GM13976 (cell line): ENCODE measurements around the gene CORO6.

ENCODE experiments used
- DNase-seq: peaks from one replicate; pipeline ENCODE4 v3.0.0; 2012; ENCODE audit warnings: low spot score
- in situ Hi-C: fragments of 300-500 bp; cut with MboI; formaldehyde crosslinking; loops from one replicate; pipeline ENCODE4 v1.12.0; 2022; ENCODE audit warnings: low sequenced_read_pairs, mixed read lengths, inconsistent platforms; ENCODE audit not compliant: unreplicated experiment
- TF ChIP-seq, protein P1 (sequence below): IDR thresholded peaks from 2 replicates; pipeline ENCODE4 v1.5.1; 2012; ENCODE audit warnings: borderline replicate concordance, mild to moderate bottlenecking; ENCODE audit not compliant: insufficient read depth; ENCODE audit errors: extremely low read depth, missing control alignments, control extremely low read depth

CORO6 gene

DNA sequence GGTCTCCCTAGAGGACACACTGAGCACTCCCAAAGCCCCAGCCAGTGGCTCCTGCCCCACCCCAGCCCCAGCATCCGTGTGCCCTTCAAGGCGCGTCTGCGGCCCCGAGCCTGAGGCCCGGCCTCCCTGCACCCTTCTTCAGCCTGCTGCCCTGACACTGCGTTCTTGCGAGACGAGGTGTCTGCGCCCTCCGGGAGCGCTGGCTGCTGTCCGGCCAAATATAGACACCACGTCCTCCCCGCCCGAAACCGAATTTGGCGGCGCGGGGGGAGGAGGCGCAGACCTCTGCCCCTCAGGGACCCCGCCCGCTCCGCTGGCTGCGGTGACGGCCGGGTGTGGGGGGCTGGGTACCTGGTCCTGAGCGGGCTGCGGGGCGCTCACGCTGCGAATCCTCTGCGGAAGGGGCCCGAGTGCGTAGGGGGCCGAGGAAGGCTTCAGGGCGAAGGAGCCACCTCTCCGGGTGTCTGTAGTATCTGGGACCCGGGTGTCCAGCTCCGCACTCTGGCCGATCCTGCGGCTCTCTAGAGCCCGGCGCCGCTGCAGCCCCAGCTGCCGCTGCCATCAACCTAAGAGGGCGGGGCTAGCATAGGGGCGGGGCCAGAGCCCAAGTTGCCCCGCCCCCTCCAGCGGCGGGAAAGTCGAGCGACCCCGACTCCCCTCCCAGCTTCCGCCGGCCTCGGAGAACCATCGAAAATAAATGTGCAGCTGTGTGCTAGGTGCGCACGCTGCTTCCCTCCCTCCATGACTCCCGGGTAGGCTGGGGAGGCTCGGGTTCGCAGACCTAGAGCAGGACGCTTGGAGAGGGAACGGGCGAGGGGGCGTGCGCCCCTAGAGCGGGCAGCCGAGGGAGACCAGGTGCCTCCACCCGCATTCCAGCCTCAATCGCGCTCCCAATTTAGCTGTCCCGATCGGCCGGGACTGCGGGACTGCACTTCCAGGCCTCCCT lies at the start of gene CORO6:
Gene CORO6, minus strand, starts transcription at position 576 of the 946 bp plus-strand sequence. CDS start 1,491 bp downstream, outside the sequence.
- TF ChIP-seq, protein P1, sequence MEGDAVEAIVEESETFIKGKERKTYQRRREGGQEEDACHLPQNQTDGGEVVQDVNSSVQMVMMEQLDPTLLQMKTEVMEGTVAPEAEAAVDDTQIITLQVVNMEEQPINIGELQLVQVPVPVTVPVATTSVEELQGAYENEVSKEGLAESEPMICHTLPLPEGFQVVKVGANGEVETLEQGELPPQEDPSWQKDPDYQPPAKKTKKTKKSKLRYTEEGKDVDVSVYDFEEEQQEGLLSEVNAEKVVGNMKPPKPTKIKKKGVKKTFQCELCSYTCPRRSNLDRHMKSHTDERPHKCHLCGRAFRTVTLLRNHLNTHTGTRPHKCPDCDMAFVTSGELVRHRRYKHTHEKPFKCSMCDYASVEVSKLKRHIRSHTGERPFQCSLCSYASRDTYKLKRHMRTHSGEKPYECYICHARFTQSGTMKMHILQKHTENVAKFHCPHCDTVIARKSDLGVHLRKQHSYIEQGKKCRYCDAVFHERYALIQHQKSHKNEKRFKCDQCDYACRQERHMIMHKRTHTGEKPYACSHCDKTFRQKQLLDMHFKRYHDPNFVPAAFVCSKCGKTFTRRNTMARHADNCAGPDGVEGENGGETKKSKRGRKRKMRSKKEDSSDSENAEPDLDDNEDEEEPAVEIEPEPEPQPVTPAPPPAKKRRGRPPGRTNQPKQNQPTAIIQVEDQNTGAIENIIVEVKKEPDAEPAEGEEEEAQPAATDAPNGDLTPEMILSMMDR, result no peak
- in situ Hi-C loops, result no loop called here
- DNase-seq, result peak; percentile 88

DNA sequence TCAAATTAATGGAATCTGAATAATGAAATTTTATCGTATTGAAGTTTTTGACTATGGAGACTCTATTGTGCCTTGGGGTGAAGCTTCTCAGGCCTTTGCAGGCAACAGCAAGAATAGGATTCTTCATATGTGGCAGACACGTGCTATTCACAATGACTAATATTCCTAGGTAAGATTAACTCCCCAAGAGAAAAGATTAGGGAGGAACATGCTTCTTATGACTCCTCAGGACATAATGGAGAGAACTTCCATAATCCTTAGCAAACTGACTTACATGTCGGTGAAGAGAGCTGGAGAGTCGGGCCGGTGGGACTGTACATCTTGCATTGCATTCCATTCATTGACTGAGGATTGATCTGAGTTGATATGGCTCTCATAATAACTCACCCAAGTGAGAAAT lies 48.9 kb upstream of the CORO6 start:
- in situ Hi-C loops, result no loop called here
- no peak for DNase-seq
- TF ChIP-seq, protein P1, result no peak

DNA sequence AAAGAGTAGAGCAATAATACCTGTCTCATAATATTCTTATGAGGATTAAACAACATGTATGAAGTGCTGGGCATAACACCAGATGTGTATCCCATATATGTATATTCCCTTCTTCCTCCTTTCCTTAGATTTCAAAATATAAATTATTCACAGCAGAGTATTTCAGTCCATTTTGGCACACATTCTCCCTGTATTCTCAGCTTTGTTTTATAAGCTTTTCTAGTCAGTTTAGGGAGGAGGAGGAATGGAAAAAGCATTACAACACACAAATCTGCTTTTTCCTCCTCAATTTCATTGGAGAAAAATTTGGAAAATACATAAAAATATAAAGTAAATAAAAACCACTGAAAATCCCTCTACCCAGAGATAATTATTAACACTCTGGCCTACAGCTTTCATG lies 46.6 kb upstream of the CORO6 start:
- in situ Hi-C loops, result no loop called here
- TF ChIP-seq, protein P1, result no peak
- no peak for DNase-seq

DNA sequence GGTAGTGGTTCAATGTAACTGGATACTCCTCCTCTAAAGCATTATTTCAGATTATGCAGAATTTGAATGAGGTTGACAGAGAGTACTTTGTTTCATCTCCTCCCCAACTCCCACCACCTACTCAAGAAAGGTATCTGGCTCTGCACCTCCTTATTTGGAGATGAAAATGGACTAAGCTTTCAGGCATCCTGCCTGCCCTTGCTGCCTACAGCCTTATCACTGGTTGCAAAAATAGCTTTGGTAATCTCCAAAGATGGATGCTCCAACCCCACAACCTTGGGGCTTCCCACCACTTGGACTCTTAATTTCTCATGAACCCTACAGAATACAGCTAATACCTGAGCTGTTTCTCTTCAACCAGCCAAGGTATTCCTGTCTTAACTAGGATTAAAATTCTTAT lies 45.3 kb upstream of the CORO6 start:
- in situ Hi-C loops, result no loop called here
- DNase-seq, result peak; percentile 38

DNA sequence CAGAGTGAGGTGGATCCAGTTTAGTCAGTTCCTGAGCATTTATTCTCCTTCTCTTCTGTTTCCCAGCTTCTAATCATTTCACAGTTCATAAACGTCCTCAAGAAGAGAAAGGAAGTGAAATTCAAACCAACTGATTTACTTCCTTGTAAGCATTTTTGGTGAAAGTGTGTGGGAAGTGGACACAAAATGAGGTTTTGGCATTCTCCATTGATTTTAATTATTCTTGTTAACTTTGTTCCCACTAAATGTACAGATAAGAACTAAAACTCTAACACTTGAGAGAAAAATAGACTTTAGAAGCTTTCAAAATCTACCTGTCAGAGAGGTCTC lies 42.7 kb upstream of the CORO6 start:
- DNase-seq, result no peak
- TF ChIP-seq, protein P1, result no peak
- in situ Hi-C loops, result no loop called here

More for the DNA sequence above, 45.3 kb upstream of the CORO6 start:
- TF ChIP-seq, protein P1, result no peak

DNA sequence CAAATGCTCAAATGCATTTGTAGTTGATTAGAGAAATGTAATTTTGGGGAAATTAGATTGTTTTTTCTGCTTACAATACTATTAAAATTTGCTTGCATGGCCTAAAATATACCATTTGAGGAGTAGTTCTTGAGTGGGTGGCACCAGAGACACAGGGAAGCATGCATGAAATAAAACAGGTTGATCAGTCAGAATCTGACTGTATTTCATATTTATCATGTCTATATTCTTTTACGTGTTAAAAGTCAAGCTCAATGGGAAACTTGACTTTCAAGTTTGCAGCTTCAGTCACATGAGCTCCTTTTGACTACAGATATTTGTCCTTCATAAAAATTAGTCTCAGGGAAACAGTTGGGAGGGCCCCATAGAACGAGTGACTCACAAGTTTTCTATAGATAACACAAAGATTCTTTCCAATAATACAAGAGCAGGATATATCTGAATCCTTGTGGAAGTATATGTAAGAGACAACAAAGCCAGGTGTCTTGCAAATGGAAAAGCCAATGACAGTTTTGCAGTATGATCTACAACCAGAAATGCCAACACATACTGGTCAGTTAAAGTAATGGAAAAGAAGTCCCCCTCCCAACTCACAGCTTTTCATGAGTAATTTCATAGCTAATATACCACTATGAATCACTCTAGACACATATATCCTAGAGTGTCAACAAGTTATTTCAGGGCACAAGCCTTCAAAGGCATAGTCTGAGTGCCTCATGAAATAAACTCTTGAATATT lies 42.2 kb upstream of the CORO6 start:
- in situ Hi-C loops, result no loop called here
- TF ChIP-seq, protein P1, result no peak

More for the DNA sequence above, 42.2 kb upstream of the CORO6 start:
- peak; percentile 52 for DNase-seq
